Measurements from ENCODE around the gene PDX1. TPM values are rescaled to one million over a fixed set of nuclear protein-coding genes. Genes with fewer than 3 reads are reported as not detected.

The PDX1 gene
- total RNA-seq, 4 donors from 2014 or later = not detected

- no peak for ATAC-seq
- no peak overlapping the region for H3K27ac ChIP-seq
- peaks cover 99 to 100% (median 99%) of the 10 kb centered on the region in 3 donors for H3K27me3 ChIP-seq
- intact Hi-C loops (cut with DNase I; ENCODE audit: low total_unique reads) = no loop called here
- no peak overlapping the region for H3K4me3 ChIP-seq
- H3K4me1 ChIP-seq = peaks cover 6 to 18% of the 10 kb centered on the region in 2 donors
- no peaks in the 10 kb centered on the region for H3K36me3 ChIP-seq
- TF ChIP-seq POLR2A (IDR thresholded peaks at IDR 0.05) (no peak), CTCF (IDR thresholded peaks at IDR 0.05 in 4 of 5, conservative IDR thresholded peaks at IDR 0.05 in 1 of 5) (no peak)
- in situ Hi-C loops (cut with MboI; ENCODE audit: low sequenced_read_pairs in 4 of 4) = no loop called here
- DNase-seq = no peak
- H3K9me3 ChIP-seq = no peaks in the 10 kb centered on the region
Observed at GRCh38 chr13:27925220-27925991, 5.6 kb downstream of the PDX1 start.

GRCh38 chr13:27926644-27927434, 7.0 kb downstream of the PDX1 start:
- intact Hi-C loops (cut with DNase I; ENCODE audit: low total_unique reads) (no loop called here), in situ Hi-C loops (cut with MboI; ENCODE audit: low sequenced_read_pairs in 4 of 4) (no loop called here)
- DNase-seq (no peak), ATAC-seq (no peak)
- no peak overlapping the region for H3K27ac ChIP-seq
- no peak overlapping the region for H3K4me3 ChIP-seq
- H3K9me3 ChIP-seq = no peaks in the 10 kb centered on the region
- peaks cover 95 to 99% (median 95%) of the 10 kb centered on the region in 3 donors for H3K27me3 ChIP-seq
- no peaks in the 10 kb centered on the region for H3K36me3 ChIP-seq
- TF ChIP-seq POLR2A (IDR thresholded peaks at IDR 0.05) (no peak), CTCF (IDR thresholded peaks at IDR 0.05 in 4 of 5, conservative IDR thresholded peaks at IDR 0.05 in 1 of 5) (no peak)
- H3K4me1 ChIP-seq = peaks cover 0 to 3% of the 10 kb centered on the region in 2 donors

- no peak for DNase-seq
- in situ Hi-C loops (cut with MboI; ENCODE audit: low sequenced_read_pairs in 4 of 4) (no loop called here), intact Hi-C loops (cut with DNase I; ENCODE audit: low total_unique reads) (no loop called here)
- Histone ChIP-seq H3K27ac (no peak overlapping the region), H3K4me3 (no peak overlapping the region), H3K27me3 (peaks cover 86 to 97% (median 90%) of the 10 kb centered on the region in 3 donors), H3K9me3 (no peaks in the 10 kb centered on the region), H3K4me1 (no peaks in the 10 kb centered on the region), H3K36me3 (no peaks in the 10 kb centered on the region)
- no peak for TF ChIP-seq CTCF (IDR thresholded peaks at IDR 0.05 in 4 of 5, conservative IDR thresholded peaks at IDR 0.05 in 1 of 5)
- TF ChIP-seq POLR2A (IDR thresholded peaks at IDR 0.05) = no peak
- no peak for ATAC-seq
Observed at GRCh38 chr13:27927444-27928352, 7.9 kb downstream of the PDX1 start.

- ATAC-seq (no peak), DNase-seq (no peak)
- intact Hi-C loops (cut with DNase I; ENCODE audit: low total_unique reads) = no loop called here
- no peak overlapping the region for H3K27ac ChIP-seq
- TF ChIP-seq POLR2A (IDR thresholded peaks at IDR 0.05) (no peak), CTCF (IDR thresholded peaks at IDR 0.05 in 4 of 5, conservative IDR thresholded peaks at IDR 0.05 in 1 of 5) (no peak)
- no peaks in the 10 kb centered on the region for H3K36me3 ChIP-seq
- H3K9me3 ChIP-seq = no peaks in the 10 kb centered on the region
- in situ Hi-C loops (cut with MboI; ENCODE audit: low sequenced_read_pairs in 4 of 4) = no loop called here
- no peaks in the 10 kb centered on the region for H3K4me1 ChIP-seq
- H3K27me3 ChIP-seq = peaks cover 80 to 90% (median 86%) of the 10 kb centered on the region in 3 donors
- H3K4me3 ChIP-seq = no peak overlapping the region
Observed at GRCh38 chr13:27928353-27928804, 8.6 kb downstream of the PDX1 start.

Data from gastrocnemius medialis (tissue), 4 donors.